OCI-LY7 (cell line): Measurements from ENCODE around the gene ABCB1. TPM values are rescaled to one million over a fixed set of nuclear protein-coding genes. Genes with fewer than 3 reads are reported as not detected.

ENCODE experiments used
- BruUV-seq: library from RNA; stranded (reverse); fragments of 400-500 nt; replicated peaks from 2 replicates; lab custom pipeline; 2021; lab: Mats Ljungman, UMichigan
- CTCF ChIA-PET: fragments of 300-600 bp; sonication (Branson Sonifier 250); formaldehyde crosslinking; loops from one replicate; lab custom pipeline; 2022; ENCODE audit warnings: antibody characterized with exemption; ENCODE audit not compliant: unreplicated experiment; lab: Charles Lee
- POLR2A ChIA-PET: fragments of 300-600 bp; sonication (Branson Sonifier 250); formaldehyde crosslinking; loops from one replicate; lab custom pipeline; 2022; ENCODE audit warnings: antibody characterized with exemption; lab: Charles Lee
- DNase-seq: peaks from one replicate; pipeline ENCODE4 v3.0.0-alpha.2; 2015; ENCODE audit warnings: low spot score
- H2AFZ ChIP-seq: fragments of 200-600 bp; sonication (generic), shearing (Covaris generic); 2 replicates; pipeline ENCODE4 v1.6.1; 2014; ENCODE audit warnings: mild to moderate bottlenecking, antibody characterized with exemption, low read length, moderate library complexity
- H3K27ac ChIP-seq: fragments of 200-600 bp; sonication (generic); 2 replicates; pipeline ENCODE4 v1.5.1; 2014; ENCODE audit warnings: mixed run types, low read depth, mild to moderate bottlenecking, moderate library complexity, low read length, inconsistent platforms; ENCODE audit not compliant: poor library complexity, severe bottlenecking
- H3K36me3 ChIP-seq: fragments of 200-600 bp; sonication (generic); 2 replicates; pipeline ENCODE4 v1.6.1; 2014; ENCODE audit warnings: mild to moderate bottlenecking, antibody characterized with exemption, low read length, moderate library complexity, mixed read lengths; ENCODE audit not compliant: insufficient read depth
- H3K4me1 ChIP-seq: fragments of 200-600 bp; sonication (generic); 2 replicates; pipeline ENCODE4 v1.5.1; 2014; ENCODE audit warnings: mild to moderate bottlenecking, low read length; ENCODE audit not compliant: insufficient read depth, poor library complexity, severe bottlenecking
- H3K4me2 ChIP-seq: fragments of 200-600 bp; sonication (generic); 2 replicates; pipeline ENCODE4 v1.6.1; 2014; ENCODE audit warnings: mild to moderate bottlenecking, low read length
- H3K4me3 ChIP-seq: fragments of 200-600 bp; sonication (generic); 2 replicates; pipeline ENCODE4 v1.5.1; 2014; ENCODE audit warnings: mild to moderate bottlenecking, low read depth, low read length; ENCODE audit not compliant: poor library complexity, severe bottlenecking
- H3K79me2 ChIP-seq: fragments of 200-600 bp; sonication (generic); 2 replicates; pipeline ENCODE4 v1.6.1; 2016; ENCODE audit warnings: low read depth, mild to moderate bottlenecking, low read length, moderate library complexity, mixed read lengths; ENCODE audit not compliant: insufficient read depth
- H3K9me2 ChIP-seq: fragments of 200-600 bp; sonication (generic); 2 replicates; pipeline ENCODE4 v1.6.1; 2016; ENCODE audit warnings: mild to moderate bottlenecking, low read length, mixed read lengths; ENCODE audit not compliant: insufficient read depth
- H3K9me3 ChIP-seq: fragments of 200-600 bp; sonication (generic); 2 replicates; pipeline ENCODE4 v1.6.1; 2014; ENCODE audit warnings: mild to moderate bottlenecking, mixed run types, low read length, mixed read lengths
- H4K20me1 ChIP-seq: fragments of 200-600 bp; sonication (generic); 2 replicates; pipeline ENCODE4 v1.6.1; 2014; ENCODE audit warnings: mild to moderate bottlenecking, antibody characterized with exemption, low read length, moderate library complexity, mixed read lengths; ENCODE audit not compliant: insufficient read depth
- CTCF ChIP-seq: fragments of 200-600 bp; sonication (generic); conservative IDR thresholded peaks from 2 replicates; pipeline ENCODE4 v1.5.1; 2014; ENCODE audit warnings: mild to moderate bottlenecking, antibody characterized with exemption, low read length, moderate library complexity, mixed read lengths
- EZH2phosphoT487 ChIP-seq: fragments of 200-600 bp; sonication (generic); IDR thresholded peaks from 2 replicates; pipeline ENCODE4 v1.6.1; 2018; ENCODE audit warnings: low read depth, borderline replicate concordance, mild to moderate bottlenecking, mixed run types, antibody characterized with exemption, low read length, moderate library complexity, mixed read lengths
- intact Hi-C: fragments of 100-400 bp; cut with micrococcal nuclease; formaldehyde crosslinking; loops from one replicate; pipeline ENCODE4 v1.10.0; 2022; ENCODE audit not compliant: unreplicated experiment
- total RNA-seq, 2 experiments: library from RNA; depleted of rRNA in 1 of 2; stranded (reverse); fragments of >200 nt in 1 of 2; shearing (Covaris generic) in 1 of 2; gene quantifications; 2 replicates each; pipeline ENCODE4 v1.2.3, GENCODE V29; 2014 to 2022

Gene ABCB1
- total RNA-seq, 2 experiments from 2014 or later, result not detected

DNA sequence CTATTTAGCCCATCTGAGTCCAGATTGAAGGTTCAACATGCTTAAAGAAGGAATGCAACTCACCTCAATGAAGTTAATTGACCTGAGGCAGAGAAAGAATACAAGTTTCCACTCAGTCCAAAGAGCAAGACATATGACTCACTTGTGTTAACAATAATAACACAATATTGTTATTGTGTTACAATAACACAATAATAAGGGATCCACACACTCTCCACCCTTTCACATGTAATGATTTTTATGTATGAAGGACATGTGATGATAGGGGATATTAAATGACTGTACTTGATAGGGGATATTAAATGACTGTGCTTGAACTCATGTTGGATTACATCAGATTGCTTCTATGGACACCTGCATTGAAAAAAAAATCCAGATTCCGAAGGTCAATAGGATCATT, 3.6 kb upstream of the ABCB1 start:
- Histone ChIP-seq H4K20me1 (no peaks in the 10 kb centered on the region), H3K27ac (no peak overlapping the region), H3K36me3 (no peaks in the 10 kb centered on the region), H3K4me3 (no peak overlapping the region), H3K79me2 (no peaks in the 10 kb centered on the region), H3K4me1 (no peaks in the 10 kb centered on the region), H3K4me2 (no peak overlapping the region), H2AFZ (no peak overlapping the region), H3K9me2 (no peaks in the 10 kb centered on the region), H3K9me3 (no peaks in the 10 kb centered on the region)
- intact Hi-C loops, result no loop called here
- BruUV-seq, result no TSS peak
- TF ChIP-seq CTCF (no peak), EZH2phosphoT487 (no peak)
- ChIA-PET POLR2A (no interaction called here), CTCF (no interaction called here)
- DNase-seq, result no peak

- H3K9me3 ChIP-seq, result no peaks in the 10 kb centered on the region
- no peak overlapping the region for H3K4me3 ChIP-seq
- intact Hi-C loops, result no loop called here
- DNase-seq, result peak; percentile 38
- no peak overlapping the region for H3K27ac ChIP-seq
- H3K9me2 ChIP-seq, result no peaks in the 10 kb centered on the region
- BruUV-seq, result no TSS peak
- H2AFZ ChIP-seq, result no peak overlapping the region
- H4K20me1 ChIP-seq, result no peaks in the 10 kb centered on the region
- TF ChIP-seq CTCF (no peak), EZH2phosphoT487 (no peak)
- ChIA-PET POLR2A (interaction anchor here (0.6 to 1.0 kb wide), 3 partner anchors 11 to 29 kb away, joined by 3 to 4 read pairs (median 3); no protein-coding TSS in a partner anchor), CTCF (interaction anchor here (0.6 kb wide), 1 partner anchor 9 kb away, joined by 3 read pairs; no protein-coding TSS in a partner anchor)
- H3K36me3 ChIP-seq, result no peaks in the 10 kb centered on the region
- peak overlapping the region; percentile 60; the same call in 1 of the 2 replicates for H3K4me2 ChIP-seq
- no peaks in the 10 kb centered on the region for H3K79me2 ChIP-seq
- H3K4me1 ChIP-seq, result no peaks in the 10 kb centered on the region
Observed at GRCh38 chr7:87599336-87599735, 1.3 kb downstream of the ABCB1 start.

DNA sequence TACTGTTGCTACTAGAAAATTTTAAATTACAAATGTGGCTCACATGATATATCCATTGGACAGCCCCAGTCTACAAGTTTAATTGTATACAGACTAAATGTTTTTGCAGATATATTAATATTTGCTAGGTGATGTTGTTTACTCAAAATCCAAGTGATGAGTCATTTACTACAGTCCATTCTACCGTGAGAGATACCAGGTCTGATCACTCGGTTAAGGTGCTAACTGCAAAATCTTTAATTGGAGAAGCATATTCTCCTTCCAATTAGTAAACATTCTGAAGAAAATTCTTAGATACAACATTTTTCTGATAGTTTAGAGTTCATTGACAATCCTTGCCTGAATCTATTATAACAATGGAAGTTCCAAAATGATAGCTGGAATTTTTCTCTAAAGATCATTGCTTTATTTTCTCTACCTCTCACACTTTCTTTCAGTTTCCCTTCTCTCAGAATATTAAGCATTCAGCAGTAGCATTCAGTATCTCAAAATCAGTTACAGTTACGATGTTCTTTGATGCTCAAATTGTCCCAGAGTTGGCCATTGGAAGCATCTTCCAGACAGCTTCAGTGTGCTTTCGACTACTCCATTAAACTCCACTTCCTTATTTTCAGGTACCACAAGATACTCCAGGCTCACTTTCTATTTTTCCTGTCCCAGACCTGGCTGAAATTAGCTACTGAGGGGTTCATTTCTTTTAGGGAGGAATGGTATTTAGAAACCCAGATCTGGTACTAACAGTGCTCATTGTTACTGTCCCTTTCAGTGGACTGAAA, 2.3 kb downstream of the ABCB1 start:
- H4K20me1 ChIP-seq, result no peaks in the 10 kb centered on the region
- H3K4me2 ChIP-seq, result peak overlapping the region; percentile 2; the same call in 1 of the 2 replicates
- TF ChIP-seq CTCF, result no peak
- TF ChIP-seq EZH2phosphoT487, result no peak
- BruUV-seq, result no TSS peak
- no peak overlapping the region for H3K27ac ChIP-seq
- no peaks in the 10 kb centered on the region for H3K9me3 ChIP-seq
- no peaks in the 10 kb centered on the region for H3K79me2 ChIP-seq
- H3K4me3 ChIP-seq, result no peak overlapping the region
- no peaks in the 10 kb centered on the region for H3K36me3 ChIP-seq
- POLR2A ChIA-PET, result interaction anchor here (1.0 kb wide), 1 partner anchor 12 kb away, joined by 4 read pairs; no protein-coding TSS in a partner anchor
- CTCF ChIA-PET, result no interaction called here
- H3K4me1 ChIP-seq, result no peaks in the 10 kb centered on the region
- H3K9me2 ChIP-seq, result no peaks in the 10 kb centered on the region
- H2AFZ ChIP-seq, result no peak overlapping the region
- intact Hi-C loops, result no loop called here
- no peak for DNase-seq
